Esophagus squamous epithelium (tissue), 5 donors: ENCODE results near the gene MED8. TPM values are rescaled to one million over a fixed set of nuclear protein-coding genes. Genes with fewer than 3 reads are reported as not detected.
"Not testable (repeated sequence)": the region's sequence is repeated elsewhere in the genome, so short reads cannot be mapped to it uniquely, and the experiment has no call there.

ENCODE experiments used
- DNase-seq: peaks from one replicate; lab custom pipeline; 2025; lab: John Stamatoyannopoulos, UW
- H3K27ac ChIP-seq, 4 donors: fragments of 200-600 bp; sonication (generic); one replicate each; pipeline ENCODE4 v1.5.1; 2016 to 2019; ENCODE audit warnings: mild to moderate bottlenecking in 1 of 4
- H3K27me3 ChIP-seq, 4 donors: fragments of 200-600 bp; sonication (generic); 1 replicate in 3 of 4; 2 replicates in 1 of 4; pipeline versions ENCODE4 v1.5.1 to v1.6.0; 2017 to 2021; ENCODE audit warnings: antibody characterized with exemption in 1 of 4
- H3K36me3 ChIP-seq, 3 donors: fragments of 200-600 bp; sonication (generic); one replicate each; pipeline ENCODE4 v1.5.1; 2016 to 2019
- H3K4me1 ChIP-seq, 3 donors: fragments of 200-600 bp; sonication (generic); one replicate each; pipeline ENCODE4 v1.5.1; 2017 to 2019
- H3K4me3 ChIP-seq, 4 donors: fragments of 200-600 bp; sonication (generic); 1 replicate in 3 of 4; 2 replicates in 1 of 4; pipeline ENCODE4 v1.5.1; 2016 to 2019; ENCODE audit warnings: mild to moderate bottlenecking in 2 of 4, moderate library complexity in 1 of 4
- H3K9me3 ChIP-seq, 3 donors: fragments of 200-600 bp; sonication (generic); one replicate each; pipeline ENCODE4 v1.5.1; 2016 to 2019
- POLR2A ChIP-seq, 4 donors: fragments of 450-650 bp; IDR thresholded peaks; one replicate each; pipeline ENCODE4 v1.6.1; 2017; ENCODE audit warnings: antibody characterized with exemption in 4 of 4, mild to moderate bottlenecking in 4 of 4, moderate library complexity in 3 of 4
- WGBS, 2 donors: methylation state at CpG; one replicate each; pipeline ENCODE4 v1.1.5; 2018; 5-methylcytosine and 5-hydroxymethylcytosine counted together
- intact Hi-C: fragments of 100-400 bp; cut with DNase I; formaldehyde crosslinking; loops from one replicate; pipeline ENCODE4 v1.15.0; 2022
- total RNA-seq, 4 donors: library from RNA; depleted of rRNA; stranded (reverse); fragments of >200 nt; gene quantifications; one replicate each; pipeline ENCODE4 v1.1.0, GENCODE V29; 2016
- TF ChIP-seq, protein P1 (sequence below), 6 experiments: fragments of 450-650 bp in 4 of 6; fragments of 200-600 bp in 2 of 6; sonication (generic) in 2 of 6; IDR thresholded peaks; one replicate each; pipeline ENCODE4 v1.5.1; 2016 to 2019; ENCODE audit warnings: antibody characterized with exemption in 6 of 6, mild to moderate bottlenecking in 4 of 6, moderate library complexity in 4 of 6
- donor health status: DM: yes; HTN: yes; CAD: no.

Gene MED8
- total RNA-seq, 4 donors from 2014 or later, result 34.5 to 60.1 (median 38.6) TPM

GRCh38 chr1:43410571-43410970 is 21.0 kb upstream of the MED8 start:
- Histone ChIP-seq H3K9me3 (no peaks in the 10 kb centered on the region), H3K4me1 (no peaks in the 10 kb centered on the region), H3K27me3 (no peaks in the 10 kb centered on the region), H3K27ac (no peak overlapping the region), H3K36me3 (peaks cover 6 to 66% (median 19%) of the 10 kb centered on the region in 3 donors), H3K4me3 (no peak overlapping the region)
- TF ChIP-seq, protein P1, sequence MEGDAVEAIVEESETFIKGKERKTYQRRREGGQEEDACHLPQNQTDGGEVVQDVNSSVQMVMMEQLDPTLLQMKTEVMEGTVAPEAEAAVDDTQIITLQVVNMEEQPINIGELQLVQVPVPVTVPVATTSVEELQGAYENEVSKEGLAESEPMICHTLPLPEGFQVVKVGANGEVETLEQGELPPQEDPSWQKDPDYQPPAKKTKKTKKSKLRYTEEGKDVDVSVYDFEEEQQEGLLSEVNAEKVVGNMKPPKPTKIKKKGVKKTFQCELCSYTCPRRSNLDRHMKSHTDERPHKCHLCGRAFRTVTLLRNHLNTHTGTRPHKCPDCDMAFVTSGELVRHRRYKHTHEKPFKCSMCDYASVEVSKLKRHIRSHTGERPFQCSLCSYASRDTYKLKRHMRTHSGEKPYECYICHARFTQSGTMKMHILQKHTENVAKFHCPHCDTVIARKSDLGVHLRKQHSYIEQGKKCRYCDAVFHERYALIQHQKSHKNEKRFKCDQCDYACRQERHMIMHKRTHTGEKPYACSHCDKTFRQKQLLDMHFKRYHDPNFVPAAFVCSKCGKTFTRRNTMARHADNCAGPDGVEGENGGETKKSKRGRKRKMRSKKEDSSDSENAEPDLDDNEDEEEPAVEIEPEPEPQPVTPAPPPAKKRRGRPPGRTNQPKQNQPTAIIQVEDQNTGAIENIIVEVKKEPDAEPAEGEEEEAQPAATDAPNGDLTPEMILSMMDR (IDR thresholded peaks at IDR 0.05), result no peak
- TF ChIP-seq POLR2A (IDR thresholded peaks at IDR 0.05), result no peak
- DNase-seq, result no peak
- intact Hi-C loops, result no loop called here
- WGBS, 2 donors, result 20 to 47% methylated on average over 3 of the region's 3 CpGs

GRCh38 chr1:43405876-43406234 is 16.3 kb upstream of the MED8 start:
- Histone ChIP-seq H3K27ac (no peak overlapping the region), H3K4me3 (no peak overlapping the region), H3K27me3 (no peaks in the 10 kb centered on the region), H3K9me3 (no peaks in the 10 kb centered on the region), H3K4me1 (no peaks in the 10 kb centered on the region), H3K36me3 (peaks cover 24 to 82% (median 37%) of the 10 kb centered on the region in 3 donors)
- TF ChIP-seq, protein P1 (IDR thresholded peaks at IDR 0.05), result no peak
- no peak for TF ChIP-seq POLR2A (IDR thresholded peaks at IDR 0.05)
- no peak for DNase-seq
- intact Hi-C loops, result no loop called here
- 89 to 93% methylated on average over 2 of the region's 2 CpGs for WGBS, 2 donors

DNA sequence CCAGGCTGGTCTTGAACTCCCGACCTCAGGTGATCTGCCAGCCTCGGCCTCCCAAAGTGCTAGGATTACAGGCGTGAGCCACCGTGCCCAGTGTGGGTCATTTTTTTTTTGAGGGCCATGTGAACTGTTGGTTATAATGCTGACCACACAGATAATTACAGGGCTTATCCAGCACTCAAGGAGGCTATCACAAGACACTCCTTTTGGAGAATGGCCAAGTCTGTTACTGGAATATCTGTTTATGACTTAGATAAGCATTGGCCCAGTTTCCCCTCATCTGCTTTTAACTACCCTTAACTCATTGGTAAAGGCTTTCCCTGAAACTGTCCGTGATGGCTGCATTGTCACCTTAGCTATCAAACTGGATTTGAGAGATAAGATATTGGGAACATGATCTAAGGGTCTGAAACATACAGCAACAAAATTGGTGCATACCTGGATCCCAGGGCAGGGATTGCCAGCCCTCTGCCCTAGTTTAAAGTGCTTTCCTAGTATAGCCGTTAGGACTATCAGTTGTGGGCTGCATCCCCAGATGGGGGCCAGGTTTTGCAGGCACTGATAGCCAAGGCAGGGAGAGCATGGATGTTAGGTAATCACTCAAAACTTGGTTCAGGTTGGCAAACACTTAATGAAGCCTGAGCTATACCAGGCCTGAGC is 15.7 kb upstream of the MED8 start:
- Histone ChIP-seq H3K4me3 (no peak overlapping the region), H3K27me3 (no peaks in the 10 kb centered on the region), H3K9me3 (no peaks in the 10 kb centered on the region), H3K36me3 (peaks cover 24 to 81% (median 37%) of the 10 kb centered on the region in 3 donors), H3K4me1 (peaks cover 0 to 1% (median 0%) of the 10 kb centered on the region in 3 donors), H3K27ac (no peak overlapping the region)
- intact Hi-C loops, result no loop called here
- no peak for TF ChIP-seq POLR2A (IDR thresholded peaks at IDR 0.05)
- TF ChIP-seq, protein P1 (IDR thresholded peaks at IDR 0.05), result no peak
- DNase-seq, result no peak
- 85 to 97% methylated on average over 5 to 6 of the region's 6 CpGs for WGBS, 2 donors

GRCh38 chr1:43404353-43404752 is 14.8 kb upstream of the MED8 start:
- Histone ChIP-seq H3K9me3 (no peaks in the 10 kb centered on the region), H3K27ac (no peak overlapping the region), H3K4me3 (no peak overlapping the region), H3K27me3 (no peaks in the 10 kb centered on the region), H3K4me1 (peaks cover 0 to 4% (median 0%) of the 10 kb centered on the region in 3 donors), H3K36me3 (peaks cover 24 to 72% (median 37%) of the 10 kb centered on the region in 3 donors)
- TF ChIP-seq, protein P1 (IDR thresholded peaks at IDR 0.05), result no peak
- TF ChIP-seq POLR2A (IDR thresholded peaks at IDR 0.05), result no peak
- no peak for DNase-seq
- 95 to 99% methylated on average over 6 of the region's 6 CpGs for WGBS, 2 donors
- intact Hi-C loops, result no loop called here

GRCh38 chr1:43402089-43402865 is 12.7 kb upstream of the MED8 start:
- intact Hi-C loops, result no loop called here
- Histone ChIP-seq H3K4me1 (peaks cover 0 to 4% (median 0%) of the 10 kb centered on the region in 3 donors), H3K9me3 (no peaks in the 10 kb centered on the region), H3K36me3 (peaks cover 24 to 57% (median 29%) of the 10 kb centered on the region in 3 donors), H3K4me3 (no peak overlapping the region), H3K27me3 (no peaks in the 10 kb centered on the region), H3K27ac (no peak overlapping the region)
- TF ChIP-seq POLR2A (IDR thresholded peaks at IDR 0.05), result no peak
- TF ChIP-seq, protein P1 (IDR thresholded peaks at IDR 0.05), result no peak
- DNase-seq, result no peak
- WGBS, 2 donors, result 81 to 88% methylated on average over 6 of the region's 6 CpGs

GRCh38 chr1:43400441-43400840 is 10.8 kb upstream of the MED8 start:
- intact Hi-C loops, DNase-seq, H3K9me3 ChIP-seq, H3K27ac ChIP-seq, H3K4me3 ChIP-seq, H3K4me1 ChIP-seq, H3K27me3 ChIP-seq: not testable (repeated sequence)
- peaks cover 17 to 57% (median 18%) of the 10 kb centered on the region in 3 donors for H3K36me3 ChIP-seq
- WGBS, 2 donors, result 78 to 89% methylated on average over 8 to 9 of the region's 9 CpGs
